Adrenal gland (tissue), 12 donors: ENCODE data around the gene SLC4A11. TPM values are rescaled to one million over a fixed set of nuclear protein-coding genes. Genes with fewer than 3 reads are reported as not detected.
"Not testable (repeated sequence)": the region's sequence is repeated elsewhere in the genome, so short reads cannot be mapped to it uniquely, and the experiment has no call there.

Experiments used
- DNase-seq, 7 donors: peaks; one replicate each; pipeline ENCODE4 v3.0.0-alpha.2; 2019 to 2020
- H3K27ac ChIP-seq, 5 donors: fragments of 200-600 bp; sonication (generic) in 4 of 5; 1 replicate in 3 of 5; 2 replicates in 2 of 5; pipeline versions ENCODE4 v1.5.1 to v1.8.0; 2016 to 2020; ENCODE audit warnings: mild to moderate bottlenecking in 1 of 5
- H3K27me3 ChIP-seq: fragments of 200-600 bp; 2 replicates; pipeline ENCODE4 v1.8.0; 2021
- H3K36me3 ChIP-seq, 2 donors: fragments of 200-600 bp; replicated peaks in 1 of 2; 1 replicate in 1 of 2; 2 replicates in 1 of 2; pipeline versions ENCODE4 v1.5.1 to v1.8.0; 2018 to 2022
- H3K4me1 ChIP-seq, 2 donors: fragments of 200-600 bp; replicated peaks in 1 of 2; 1 replicate in 1 of 2; 2 replicates in 1 of 2; pipeline versions ENCODE4 v1.5.1 to v1.8.0; 2018 to 2021
- H3K4me3 ChIP-seq, 4 donors: fragments of 200-600 bp; sonication (generic) in 3 of 4; one replicate each; pipeline ENCODE4 v1.5.1; 2016 to 2018
- H3K9me3 ChIP-seq, 3 donors: fragments of 200-600 bp; sonication (generic) in 1 of 3; replicated peaks in 1 of 3; 1 replicate in 2 of 3; 2 replicates in 1 of 3; pipeline versions ENCODE4 v1.5.1 to v1.8.0; 2016 to 2021
- CTCF ChIP-seq, 6 experiments: fragments of 450-650 bp in 4 of 6; fragments of 200-600 bp in 2 of 6; sonication (generic) in 1 of 6; IDR thresholded peaks; 1 replicate in 5 of 6; 2 replicates in 1 of 6; pipeline versions ENCODE4 v1.5.1 to v1.8.0; 2016 to 2021; ENCODE audit warnings: antibody characterized with exemption in 6 of 6, mild to moderate bottlenecking in 2 of 6, moderate library complexity in 1 of 6
- POLR2A ChIP-seq, 2 donors: fragments of 450-650 bp; IDR thresholded peaks; one replicate each; pipeline ENCODE4 v1.6.1; 2017; ENCODE audit warnings: antibody characterized with exemption in 2 of 2, mild to moderate bottlenecking in 2 of 2, moderate library complexity in 1 of 2
- WGBS, 4 donors: extraction: QIAGEN DNeasy Blood & Tissue Kit in 2 of 4; methylation state at CpG; one replicate each; pipeline versions ENCODE4 v1.1.5 to v1.1.7; 2013 to 2017; 5-methylcytosine and 5-hydroxymethylcytosine counted together
- intact Hi-C, 2 donors: fragments of 100-400 bp; cut with DNase I; formaldehyde crosslinking; loops; one replicate each; pipeline versions ENCODE4 v1.14.1 to v1.15.0; 2022 to 2023
- polyA plus RNA-seq, 3 donors: library from polyadenylated mRNA; stranded (reverse); fragments of 200-250 nt in 2 of 3; fragments of 350-450 nt in 1 of 3; fragmentation: Illumina TruSeq in 1 of 3; extraction: RNeasy Lipid Tissue Mini Kit (QIAGEN cat#74804) in 1 of 3; gene quantifications; one replicate each; pipeline ENCODE4 v1.2.3, GENCODE V29; 2013 to 2014
- total RNA-seq, 9 donors: library from RNA; depleted of rRNA in 4 of 9; stranded (reverse); fragments of >200 nt in 4 of 9; fragments of 120-200 nt in 1 of 9; fragmentation: NEBNext Ultra II Directional in 1 of 9; extraction: Animal tissue kit (Norgen Biotek cat#: 25700) in 1 of 9; gene quantifications; one replicate each; pipeline versions ENCODE4 v1.1.0 to v1.2.4, GENCODE V29; 2013 to 2023
- donor health status: healthy with polysubstance abuse.
- donor health status: Bipolar disorder and iron deficiency.
- donor health status: DM: yes; HTN: yes; CAD: no.
- donor health status: DM: no; HTN: no; CAD: no.
- donor health status: DM: no; HTN: no; CAD: no.
- donor health status: DM: yes; HTN: yes; CAD: no.

SLC4A11 gene
- total and polyA plus RNA-seq, 12 donors = 0.06 to 30.6 (median 9.7) TPM

- Histone ChIP-seq H3K27me3 (no peaks in the 10 kb centered on the region), H3K4me3 (no peak overlapping the region), H3K4me1 (peaks cover 0 to 9% of the 10 kb centered on the region in 2 donors), H3K36me3 (peaks cover 0 to 52% of the 10 kb centered on the region in 2 donors), H3K27ac (no peak overlapping the region), H3K9me3 (no peaks in the 10 kb centered on the region)
- DNase-seq = peak; percentile 57 to 79 (median 70)
- intact Hi-C loops = loop anchor here (5.0 kb wide), 2 partner anchors 59 to 99 kb away; no protein-coding TSS in a partner anchor
- 17 to 56% (median 21%) methylated on average over 4 to 30 of the region's 30 CpGs for WGBS, 4 donors
- TF ChIP-seq POLR2A (IDR thresholded peaks at IDR 0.05) = no peak
- TF ChIP-seq CTCF (IDR thresholded peaks at IDR 0.05) = peak; percentile 83 to 93 (median 89)
Observed at GRCh38 chr20:3218307-3218988, 20.5 kb downstream of the SLC4A11 start.

- intact Hi-C loops = loop anchor here (5.0 kb wide), 2 partner anchors 62 to 102 kb away; no protein-coding TSS in a partner anchor
- not testable (repeated sequence) for DNase-seq, H3K9me3 ChIP-seq, H3K27me3 ChIP-seq, H3K27ac ChIP-seq, H3K4me3 ChIP-seq
- WGBS, 4 donors = 86 to 99% (median 87%) methylated on average over 7 of the region's 7 CpGs
- peaks cover 0 to 14% of the 10 kb centered on the region in 2 donors for H3K4me1 ChIP-seq
- H3K36me3 ChIP-seq = peaks cover 0 to 27% of the 10 kb centered on the region in 2 donors
Observed at GRCh38 chr20:3215359-3215917, 23.6 kb downstream of the SLC4A11 start.

- intact Hi-C loops = no loop called here
- 87 to 95% (median 91%) methylated on average over 7 of the region's 7 CpGs for WGBS, 4 donors
- peaks cover 10 to 14% of the 10 kb centered on the region in 2 donors for H3K4me1 ChIP-seq
- H3K27me3 ChIP-seq = no peaks in the 10 kb centered on the region
- TF ChIP-seq POLR2A (IDR thresholded peaks at IDR 0.05) (no peak), CTCF (IDR thresholded peaks at IDR 0.05) (no peak)
- no peak overlapping the region for H3K27ac ChIP-seq
- peaks cover 0 to 19% of the 10 kb centered on the region in 2 donors for H3K36me3 ChIP-seq
- H3K9me3 ChIP-seq = no peaks in the 10 kb centered on the region
- H3K4me3 ChIP-seq = no peak overlapping the region
- no peak for DNase-seq
Observed at GRCh38 chr20:3213226-3213625, 25.8 kb downstream of the SLC4A11 start.

- intact Hi-C loops = no loop called here
- no peak for DNase-seq
- WGBS, 4 donors = 50 to 81% (median 76%) methylated on average over 1 to 2 of the region's 2 CpGs
- TF ChIP-seq CTCF (IDR thresholded peaks at IDR 0.05) = no peak
- Histone ChIP-seq H3K27me3 (no peaks in the 10 kb centered on the region), H3K4me1 (peaks cover 10 to 12% of the 10 kb centered on the region in 2 donors), H3K4me3 (peak overlapping the region in 1 of 4 donors; percentile 92), H3K9me3 (no peaks in the 10 kb centered on the region), H3K36me3 (peaks cover 0 to 10% of the 10 kb centered on the region in 2 donors), H3K27ac (no peak overlapping the region)
Observed at GRCh38 chr20:3210346-3210745, 28.6 kb downstream of the SLC4A11 start.
